ENCODE results near the gene MPRIP.

MPRIP gene

DNA sequence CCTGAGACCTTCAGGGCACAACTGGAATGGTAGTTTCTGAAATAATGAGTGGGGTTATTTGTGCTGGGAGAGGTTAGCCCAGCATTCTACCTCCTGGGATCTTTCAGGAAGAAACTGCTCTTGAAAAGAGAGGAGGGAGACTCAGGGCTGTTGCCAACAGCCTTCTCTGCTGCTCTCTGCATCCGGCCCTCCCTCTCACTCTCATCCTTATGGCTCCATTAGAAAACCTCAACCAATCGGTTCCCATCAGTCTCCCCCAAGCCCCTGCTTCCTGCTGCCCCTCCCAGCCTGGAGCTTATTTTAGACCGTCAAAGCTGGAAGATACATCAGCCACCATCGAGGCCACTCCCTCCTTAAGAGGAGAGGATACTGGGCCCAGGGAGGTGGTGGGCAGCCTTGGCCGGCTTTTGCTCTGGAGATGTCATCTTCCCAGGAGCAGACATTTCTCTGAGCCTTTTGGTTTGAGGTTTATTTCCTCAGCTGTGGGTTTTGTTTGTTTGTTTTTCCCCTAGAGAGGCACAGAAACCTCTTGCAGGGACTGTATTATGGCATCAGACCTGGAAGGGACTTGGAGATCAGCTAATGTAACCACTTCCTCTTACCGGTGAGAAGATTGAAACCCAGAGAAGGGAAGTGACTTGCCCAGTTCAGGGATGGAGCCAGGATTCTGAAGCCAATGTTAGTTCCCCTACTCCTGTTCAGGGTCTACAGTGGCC is 2.7 kb downstream of the MPRIP start:
- Histone ChIP-seq H3K4me3 (ENCODE audit: low read depth, low read length) (peak overlapping the region; percentile 18), H3K27ac (ENCODE audit: extremely low read depth, low read depth, low read length) (peak overlapping the region; percentile 70), H3K4me1 (ENCODE audit: control insufficient read depth, insufficient read depth, low read length) (peaks cover 19% of the 10 kb centered on the region), H3K36me3 (ENCODE audit: control insufficient read depth in 2 of 2, insufficient read depth in 1 of 2, low read length in 2 of 2) (peaks cover 0 to 6% of the 10 kb centered on the region in 2 experiments; a peak in 1 of 3 replicates), H3K9me3 (ENCODE audit: control insufficient read depth, insufficient read depth, low read depth, low read length) (no peaks in the 10 kb centered on the region)
- ChIA-PET POLR2A (interaction anchor here (1.0 to 2.3 kb wide), 4 partner anchors 10 to 17 kb away, joined by 3 to 10 read pairs (median 4); no protein-coding TSS in a partner anchor), CTCF (interaction anchor here (0.7 kb wide), 1 partner anchor 15 kb away, joined by 4 read pairs; no protein-coding TSS in a partner anchor)
- TF ChIP-seq ZNF660 (tag by site-specific recombination; IDR thresholded peaks at IDR 0.05) (0 out of 2 replicates have a peak, but pooled peaks have one; percentile 8), ZNF366 (tag by site-specific recombination; conservative IDR thresholded peaks at IDR 0.05) (no peak), ZBTB48 (tag by site-specific recombination; IDR thresholded peaks at IDR 0.05) (peak; percentile 55; the same call in 1 of the 2 replicates), ZNF133 (tag by site-specific recombination; IDR thresholded peaks at IDR 0.05) (no peak), TRIM28 (IDR thresholded peaks at IDR 0.05; ENCODE audit: borderline replicate concordance, low read length) (no peak), ZNF610 (tag by site-specific recombination; IDR thresholded peaks at IDR 0.05; ENCODE audit: borderline replicate concordance) (no peak), KLF7 (tag by site-specific recombination; IDR thresholded peaks at IDR 0.05; ENCODE audit: borderline replicate concordance) (no peak), ZFP37 (tag by site-specific recombination; IDR thresholded peaks at IDR 0.05) (no peak), ZNF792 (tag by site-specific recombination; IDR thresholded peaks at IDR 0.05) (no peak), ZNF433 (tag by site-specific recombination; IDR thresholded peaks at IDR 0.05; ENCODE audit: low read depth) (no peak), ZNF146 (tag by site-specific recombination; IDR thresholded peaks at IDR 0.05) (no peak), ZNF18 (tag by site-specific recombination; IDR thresholded peaks at IDR 0.05) (no peak), ZFP69B (tag by site-specific recombination; IDR thresholded peaks at IDR 0.05) (peak; percentile 18; the same call in 1 of the 2 replicates), ZNF629 (tag by site-specific recombination; IDR thresholded peaks at IDR 0.05) (0 out of 2 replicates have a peak, but pooled peaks have one; percentile 12), OSR2 (tag by site-specific recombination; IDR thresholded peaks at IDR 0.05) (no peak), ZFP41 (tag by site-specific recombination; IDR thresholded peaks at IDR 0.05; ENCODE audit: borderline replicate concordance) (no peak), ZNF423 (tag by site-specific recombination; IDR thresholded peaks at IDR 0.05) (no peak), PRDM1 (tag by site-specific recombination; IDR thresholded peaks at IDR 0.05) (0 out of 2 replicates have a peak, but pooled peaks have one; percentile 31), ZNF639 (tag by site-specific recombination; IDR thresholded peaks at IDR 0.05) (no peak), ZNF623 (tag by site-specific recombination; IDR thresholded peaks at IDR 0.05) (no peak), GLIS2 (tag by site-specific recombination; IDR thresholded peaks at IDR 0.05) (no peak), EGR2 (tag by site-specific recombination; IDR thresholded peaks at IDR 0.05; ENCODE audit: low read depth) (no peak), PRDM10 (tag by site-specific recombination; IDR thresholded peaks at IDR 0.05) (peak; percentile 21), ZNF561 (tag by site-specific recombination; IDR thresholded peaks at IDR 0.05; ENCODE audit: borderline replicate concordance) (no peak), ZNF626 (tag by site-specific recombination; IDR thresholded peaks at IDR 0.05) (no peak), RBAK (tag by site-specific recombination; IDR thresholded peaks at IDR 0.05) (no peak), ZNF558 (tag by site-specific recombination; IDR thresholded peaks at IDR 0.05) (no peak)
- TF ChIP-seq, protein P1, sequence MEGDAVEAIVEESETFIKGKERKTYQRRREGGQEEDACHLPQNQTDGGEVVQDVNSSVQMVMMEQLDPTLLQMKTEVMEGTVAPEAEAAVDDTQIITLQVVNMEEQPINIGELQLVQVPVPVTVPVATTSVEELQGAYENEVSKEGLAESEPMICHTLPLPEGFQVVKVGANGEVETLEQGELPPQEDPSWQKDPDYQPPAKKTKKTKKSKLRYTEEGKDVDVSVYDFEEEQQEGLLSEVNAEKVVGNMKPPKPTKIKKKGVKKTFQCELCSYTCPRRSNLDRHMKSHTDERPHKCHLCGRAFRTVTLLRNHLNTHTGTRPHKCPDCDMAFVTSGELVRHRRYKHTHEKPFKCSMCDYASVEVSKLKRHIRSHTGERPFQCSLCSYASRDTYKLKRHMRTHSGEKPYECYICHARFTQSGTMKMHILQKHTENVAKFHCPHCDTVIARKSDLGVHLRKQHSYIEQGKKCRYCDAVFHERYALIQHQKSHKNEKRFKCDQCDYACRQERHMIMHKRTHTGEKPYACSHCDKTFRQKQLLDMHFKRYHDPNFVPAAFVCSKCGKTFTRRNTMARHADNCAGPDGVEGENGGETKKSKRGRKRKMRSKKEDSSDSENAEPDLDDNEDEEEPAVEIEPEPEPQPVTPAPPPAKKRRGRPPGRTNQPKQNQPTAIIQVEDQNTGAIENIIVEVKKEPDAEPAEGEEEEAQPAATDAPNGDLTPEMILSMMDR (tag by site-specific recombination; IDR thresholded peaks at IDR 0.05): no peak
- TF ChIP-seq, protein P2, sequence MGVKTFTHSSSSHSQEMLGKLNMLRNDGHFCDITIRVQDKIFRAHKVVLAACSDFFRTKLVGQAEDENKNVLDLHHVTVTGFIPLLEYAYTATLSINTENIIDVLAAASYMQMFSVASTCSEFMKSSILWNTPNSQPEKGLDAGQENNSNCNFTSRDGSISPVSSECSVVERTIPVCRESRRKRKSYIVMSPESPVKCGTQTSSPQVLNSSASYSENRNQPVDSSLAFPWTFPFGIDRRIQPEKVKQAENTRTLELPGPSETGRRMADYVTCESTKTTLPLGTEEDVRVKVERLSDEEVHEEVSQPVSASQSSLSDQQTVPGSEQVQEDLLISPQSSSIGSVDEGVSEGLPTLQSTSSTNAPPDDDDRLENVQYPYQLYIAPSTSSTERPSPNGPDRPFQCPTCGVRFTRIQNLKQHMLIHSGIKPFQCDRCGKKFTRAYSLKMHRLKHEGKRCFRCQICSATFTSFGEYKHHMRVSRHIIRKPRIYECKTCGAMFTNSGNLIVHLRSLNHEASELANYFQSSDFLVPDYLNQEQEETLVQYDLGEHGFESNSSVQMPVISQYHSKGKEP (tag by site-specific recombination; IDR thresholded peaks at IDR 0.05): no peak
